ENCODE data around the gene NRXN2.

Gene NRXN2

GRCh38 chr11:64643920-64644646 is 78.9 kb downstream of the NRXN2 start:
- H3K4me1 ChIP-seq (ENCODE audit: control insufficient read depth, insufficient read depth, low read length) = peaks cover 14% of the 10 kb centered on the region
- H3K9ac ChIP-seq (ENCODE audit: low read depth, low read length) = peak overlapping the region; percentile 8
- peaks cover 69% of the 10 kb centered on the region for H3K27me3 ChIP-seq (ENCODE audit: control insufficient read depth, insufficient read depth, low read length)
- H3K9me3 ChIP-seq (ENCODE audit: control insufficient read depth, insufficient read depth, low read length) = no peaks in the 10 kb centered on the region
- no peaks in the 10 kb centered on the region for H3K36me3 ChIP-seq (ENCODE audit: control insufficient read depth, insufficient read depth, low read length)
- H3K4me3 ChIP-seq (ENCODE audit: low read depth, low read length) = peak overlapping the region; percentile 77

- H3K9me3 ChIP-seq (ENCODE audit: control insufficient read depth, insufficient read depth, low read length) = no peaks in the 10 kb centered on the region
- H3K4me1 ChIP-seq (ENCODE audit: control insufficient read depth, insufficient read depth, low read length) = peaks cover 15% of the 10 kb centered on the region
- H3K4me3 ChIP-seq (ENCODE audit: low read depth, low read length) = peak overlapping the region; percentile 77
- H3K27me3 ChIP-seq (ENCODE audit: control insufficient read depth, insufficient read depth, low read length) = peaks cover 76% of the 10 kb centered on the region
- H3K36me3 ChIP-seq (ENCODE audit: control insufficient read depth, insufficient read depth, low read length) = no peaks in the 10 kb centered on the region
- peak overlapping the region; percentile 8 for H3K9ac ChIP-seq (ENCODE audit: low read depth, low read length)
These were observed 79.6 kb downstream of the NRXN2 start for GRCh38 chr11:64643256-64643881.

- Histone ChIP-seq H3K4me3 (ENCODE audit: low read depth, low read length) (peak overlapping the region; percentile 58), H3K27me3 (ENCODE audit: control insufficient read depth, insufficient read depth, low read length) (peaks cover 77% of the 10 kb centered on the region), H3K36me3 (ENCODE audit: control insufficient read depth, insufficient read depth, low read length) (no peaks in the 10 kb centered on the region), H3K9me3 (ENCODE audit: control insufficient read depth, insufficient read depth, low read length) (no peaks in the 10 kb centered on the region), H3K4me1 (ENCODE audit: control insufficient read depth, insufficient read depth, low read length) (peaks cover 15% of the 10 kb centered on the region), H3K9ac (ENCODE audit: low read depth, low read length) (no peak overlapping the region)
These were observed 80.1 kb downstream of the NRXN2 start for GRCh38 chr11:64642871-64643255.

- H3K9ac ChIP-seq (ENCODE audit: low read depth, low read length) = no peak overlapping the region
- H3K4me3 ChIP-seq (ENCODE audit: low read depth, low read length) = peak overlapping the region; percentile 45
- no peaks in the 10 kb centered on the region for H3K36me3 ChIP-seq (ENCODE audit: control insufficient read depth, insufficient read depth, low read length)
- peaks cover 82% of the 10 kb centered on the region for H3K27me3 ChIP-seq (ENCODE audit: control insufficient read depth, insufficient read depth, low read length)
- no peaks in the 10 kb centered on the region for H3K9me3 ChIP-seq (ENCODE audit: control insufficient read depth, insufficient read depth, low read length)
- H3K4me1 ChIP-seq (ENCODE audit: control insufficient read depth, insufficient read depth, low read length) = peaks cover 15% of the 10 kb centered on the region
These were observed 80.6 kb downstream of the NRXN2 start for GRCh38 chr11:64642418-64642735.

- H3K4me1 ChIP-seq (ENCODE audit: control insufficient read depth, insufficient read depth, low read length) = peaks cover 15% of the 10 kb centered on the region
- H3K27me3 ChIP-seq (ENCODE audit: control insufficient read depth, insufficient read depth, low read length) = peaks cover 82% of the 10 kb centered on the region
- H3K9me3 ChIP-seq (ENCODE audit: control insufficient read depth, insufficient read depth, low read length) = no peaks in the 10 kb centered on the region
- no peak overlapping the region for H3K9ac ChIP-seq (ENCODE audit: low read depth, low read length)
- H3K4me3 ChIP-seq (ENCODE audit: low read depth, low read length) = peak overlapping the region; percentile 45
- H3K36me3 ChIP-seq (ENCODE audit: control insufficient read depth, insufficient read depth, low read length) = no peaks in the 10 kb centered on the region
These were observed 81.2 kb downstream of the NRXN2 start for GRCh38 chr11:64641596-64642417.

GRCh38 chr11:64639885-64640284 is 83.1 kb downstream of the NRXN2 start:
- peaks cover 68% of the 10 kb centered on the region for H3K27me3 ChIP-seq (ENCODE audit: control insufficient read depth, insufficient read depth, low read length)
- H3K4me1 ChIP-seq (ENCODE audit: control insufficient read depth, insufficient read depth, low read length) = peaks cover 16% of the 10 kb centered on the region
- H3K9ac ChIP-seq (ENCODE audit: low read depth, low read length) = no peak overlapping the region
- H3K9me3 ChIP-seq (ENCODE audit: control insufficient read depth, insufficient read depth, low read length) = no peaks in the 10 kb centered on the region
- H3K36me3 ChIP-seq (ENCODE audit: control insufficient read depth, insufficient read depth, low read length) = no peaks in the 10 kb centered on the region
- no peak overlapping the region for H3K4me3 ChIP-seq (ENCODE audit: low read depth, low read length)

GRCh38 chr11:64638829-64639228 is 84.2 kb downstream of the NRXN2 start:
- Histone ChIP-seq H3K4me3 (ENCODE audit: low read depth, low read length) (no peak overlapping the region), H3K9ac (ENCODE audit: low read depth, low read length) (no peak overlapping the region), H3K36me3 (ENCODE audit: control insufficient read depth, insufficient read depth, low read length) (peaks cover 3% of the 10 kb centered on the region), H3K4me1 (ENCODE audit: control insufficient read depth, insufficient read depth, low read length) (peaks cover 9% of the 10 kb centered on the region), H3K9me3 (ENCODE audit: control insufficient read depth, insufficient read depth, low read length) (no peaks in the 10 kb centered on the region), H3K27me3 (ENCODE audit: control insufficient read depth, insufficient read depth, low read length) (peaks cover 59% of the 10 kb centered on the region)

- H3K4me1 ChIP-seq (ENCODE audit: control insufficient read depth, insufficient read depth, low read length) = peaks cover 9% of the 10 kb centered on the region
- peaks cover 3% of the 10 kb centered on the region for H3K36me3 ChIP-seq (ENCODE audit: control insufficient read depth, insufficient read depth, low read length)
- H3K27me3 ChIP-seq (ENCODE audit: control insufficient read depth, insufficient read depth, low read length) = peaks cover 58% of the 10 kb centered on the region
- peak overlapping the region; percentile 59 for H3K4me3 ChIP-seq (ENCODE audit: low read depth, low read length)
- no peak overlapping the region for H3K9ac ChIP-seq (ENCODE audit: low read depth, low read length)
- H3K9me3 ChIP-seq (ENCODE audit: control insufficient read depth, insufficient read depth, low read length) = no peaks in the 10 kb centered on the region
These were observed 84.9 kb downstream of the NRXN2 start for GRCh38 chr11:64638018-64638665.

GRCh38 chr11:64637334-64638017 is 85.5 kb downstream of the NRXN2 start:
- peak overlapping the region; percentile 59 for H3K4me3 ChIP-seq (ENCODE audit: low read depth, low read length)
- peaks cover 55% of the 10 kb centered on the region for H3K27me3 ChIP-seq (ENCODE audit: control insufficient read depth, insufficient read depth, low read length)
- H3K4me1 ChIP-seq (ENCODE audit: control insufficient read depth, insufficient read depth, low read length) = peaks cover 9% of the 10 kb centered on the region
- H3K9ac ChIP-seq (ENCODE audit: low read depth, low read length) = no peak overlapping the region
- no peaks in the 10 kb centered on the region for H3K9me3 ChIP-seq (ENCODE audit: control insufficient read depth, insufficient read depth, low read length)
- peaks cover 3% of the 10 kb centered on the region for H3K36me3 ChIP-seq (ENCODE audit: control insufficient read depth, insufficient read depth, low read length)

GRCh38 chr11:64633555-64634159 is 89.3 kb downstream of the NRXN2 start:
- Histone ChIP-seq H3K9me3 (ENCODE audit: control insufficient read depth, insufficient read depth, low read length) (no peaks in the 10 kb centered on the region), H3K9ac (ENCODE audit: low read depth, low read length) (no peak overlapping the region), H3K4me1 (ENCODE audit: control insufficient read depth, insufficient read depth, low read length) (peaks cover 7% of the 10 kb centered on the region), H3K27me3 (ENCODE audit: control insufficient read depth, insufficient read depth, low read length) (peaks cover 31% of the 10 kb centered on the region), H3K36me3 (ENCODE audit: control insufficient read depth, insufficient read depth, low read length) (peaks cover 3% of the 10 kb centered on the region), H3K4me3 (ENCODE audit: low read depth, low read length) (no peak overlapping the region)

- H3K27me3 ChIP-seq (ENCODE audit: control insufficient read depth, insufficient read depth, low read length) = peaks cover 23% of the 10 kb centered on the region
- peaks cover 3% of the 10 kb centered on the region for H3K36me3 ChIP-seq (ENCODE audit: control insufficient read depth, insufficient read depth, low read length)
- H3K9me3 ChIP-seq (ENCODE audit: control insufficient read depth, insufficient read depth, low read length) = no peaks in the 10 kb centered on the region
- H3K9ac ChIP-seq (ENCODE audit: low read depth, low read length) = no peak overlapping the region
- peaks cover 4% of the 10 kb centered on the region for H3K4me1 ChIP-seq (ENCODE audit: control insufficient read depth, insufficient read depth, low read length)
- H3K4me3 ChIP-seq (ENCODE audit: low read depth, low read length) = no peak overlapping the region
These were observed 90.3 kb downstream of the NRXN2 start for GRCh38 chr11:64632654-64633053.

Measured in iPS-15b (cell line).